GM12891 (cell line): ENCODE measurements around the gene SLC9C2.
A peak's percentile ranks its signal among the peaks of the same experiment; 100 is the strongest.
"Not testable (repeated sequence)": the region's sequence is repeated elsewhere in the genome, so short reads cannot be mapped to it uniquely, and the experiment has no call there.

Experiments used
- DNase-seq: peaks from one replicate; pipeline ENCODE4 v3.0.0; 2011; ENCODE audit warnings: low spot score; ENCODE audit not compliant: insufficient read length
- FAIRE-seq: peaks from 2 replicates; lab custom pipeline; 2011; peaks lifted over from hg19 to GRCh38; lab: Jason Lieb, UNC
- PAX5 ChIP-seq: IDR thresholded peaks from 2 replicates; pipeline ENCODE4 v1.6.1; 2011; ENCODE audit warnings: low read length, moderate library complexity, mild to moderate bottlenecking; ENCODE audit not compliant: insufficient read depth, severe bottlenecking
- POLR2A ChIP-seq: IDR thresholded peaks from 2 replicates; pipeline ENCODE4 v1.6.1; 2011; ENCODE audit warnings: low read depth, low read length, control low read depth
- POLR2AphosphoS5 ChIP-seq: IDR thresholded peaks from 2 replicates; pipeline ENCODE4 v1.6.1; 2011; ENCODE audit warnings: low read depth, low read length, control low read depth
- POU2F2 ChIP-seq: IDR thresholded peaks from 2 replicates; pipeline ENCODE4 v1.6.1; 2011; ENCODE audit warnings: low read depth, mild to moderate bottlenecking, control low read depth, low read length, moderate library complexity
- SPI1 ChIP-seq: IDR thresholded peaks from 2 replicates; pipeline ENCODE4 v1.6.1; 2011; ENCODE audit warnings: low read depth, low read length, control low read depth
- TAF1 ChIP-seq: IDR thresholded peaks from 2 replicates; pipeline ENCODE4 v1.6.1; 2011; ENCODE audit warnings: low read depth, low read length, control low read depth

The SLC9C2 gene

DNA sequence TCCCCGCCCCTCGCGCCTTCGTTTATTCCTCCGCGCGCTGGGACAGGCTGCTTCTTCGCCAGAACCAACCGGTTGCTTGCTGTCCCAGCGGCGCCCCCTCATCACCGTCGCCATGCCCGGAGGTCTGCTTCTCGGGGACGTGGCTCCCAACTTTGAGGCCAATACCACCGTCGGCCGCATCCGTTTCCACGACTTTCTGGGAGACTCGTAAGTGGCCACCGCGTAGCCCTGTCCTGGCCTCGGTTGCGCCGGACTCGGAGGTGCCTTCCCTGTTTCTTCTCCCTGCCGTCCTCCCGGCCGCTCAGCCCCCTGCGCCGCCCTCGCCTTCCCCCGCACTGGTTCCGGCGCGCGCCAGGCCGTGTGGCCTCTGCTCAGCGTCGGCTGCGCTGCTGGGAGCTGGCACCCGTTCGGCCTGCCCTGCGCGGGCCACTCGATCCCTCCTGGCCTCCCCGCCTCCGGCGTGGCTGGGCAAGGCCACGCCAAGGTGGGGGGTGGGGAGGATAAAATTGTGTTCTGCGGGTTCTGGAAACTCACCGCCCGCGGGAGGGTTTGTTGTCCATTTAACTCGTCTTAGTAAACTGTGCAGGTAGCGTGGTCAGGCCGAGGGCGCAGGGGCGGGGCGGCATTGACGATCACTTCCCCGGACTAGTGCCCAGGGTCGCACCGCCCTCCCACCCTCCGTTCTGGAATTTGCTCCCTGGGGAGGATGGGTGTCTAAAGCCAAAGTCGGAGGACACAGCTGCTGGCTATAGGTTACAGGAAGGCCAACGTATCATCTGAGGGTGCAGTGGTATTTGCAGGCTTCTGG lies 125.4 kb downstream of the SLC9C2 start, which contains the start of gene PRDX6:
TSS of gene PRDX6 (plus strand) at position 50 of the 808 bp plus-strand sequence. CDS start at position 113, 63 bp downstream.
- peak; percentile 5 for FAIRE-seq
- TF ChIP-seq SPI1: no peak
- TF ChIP-seq POLR2A: peak; percentile 75
- TF ChIP-seq TAF1: peak; percentile 67
- TF ChIP-seq PAX5: no peak
- peak; percentile 68 for TF ChIP-seq POLR2AphosphoS5
- TF ChIP-seq POU2F2: no peak
- peak; percentile 8 for DNase-seq

DNA sequence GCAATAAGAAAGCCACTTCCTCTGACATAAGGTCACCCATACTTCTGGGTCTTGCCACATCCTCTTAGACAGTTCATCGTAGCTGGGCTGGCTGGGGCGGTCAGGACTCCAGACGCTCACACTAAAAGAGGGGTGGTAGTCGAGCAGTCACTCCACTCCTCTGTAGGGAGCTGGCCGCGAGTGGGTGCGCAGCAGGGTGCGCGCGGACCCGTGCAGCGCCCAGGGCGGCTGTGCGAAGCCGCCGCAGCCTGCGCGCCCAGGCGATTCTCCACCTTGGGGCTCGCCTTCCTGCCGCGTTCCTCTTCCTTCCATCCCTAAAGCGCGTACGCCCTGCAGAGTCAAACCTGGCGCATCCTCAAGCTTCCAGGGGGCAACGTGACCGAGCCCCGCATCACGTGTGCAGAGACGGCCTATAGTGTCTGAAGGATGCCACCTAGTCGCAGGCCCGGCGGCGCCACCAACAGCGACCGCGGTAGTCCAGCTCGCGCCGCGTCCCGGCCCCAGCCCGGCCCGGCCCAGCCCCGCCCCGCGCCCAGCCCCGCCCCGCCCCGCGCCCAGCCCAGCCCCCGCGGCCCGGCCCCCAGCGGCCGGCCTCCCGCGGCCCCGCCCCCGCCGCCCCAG lies 126.1 kb downstream of the SLC9C2 start:
- FAIRE-seq (peak; percentile 80), DNase-seq (peak; percentile 80)
- no peak for TF ChIP-seq POU2F2
- TF ChIP-seq POLR2AphosphoS5: no peak; the same call in 1 of the 2 replicates
- TF ChIP-seq POLR2A: peak; percentile 84
- no peak for TF ChIP-seq PAX5
- TF ChIP-seq SPI1: peak; percentile 67
- TF ChIP-seq TAF1: 0 out of 2 replicates have a peak, but pooled peaks have one; percentile 44

DNA sequence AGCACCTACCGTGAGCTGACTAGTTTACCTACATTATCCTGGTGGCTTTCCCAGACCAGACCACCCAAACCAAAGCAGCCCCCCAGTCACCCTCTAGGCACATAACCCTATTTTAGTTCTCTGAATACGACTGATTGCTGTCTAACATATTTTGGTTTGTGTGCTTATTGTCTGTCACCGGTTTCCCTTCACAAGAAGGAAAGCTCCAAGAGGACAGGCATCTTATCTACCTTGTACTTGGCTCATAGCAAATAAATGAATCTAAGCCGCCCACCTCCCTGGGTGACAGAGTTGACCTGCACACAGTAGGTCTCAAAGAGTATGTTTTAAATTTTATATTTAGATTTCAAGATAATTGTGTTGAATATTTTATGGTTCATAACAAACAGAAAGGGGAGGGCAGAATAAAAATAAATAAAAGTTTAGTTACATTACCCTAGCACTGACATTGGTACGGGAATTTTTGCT lies 126.6 kb downstream of the SLC9C2 start:
- no peak for FAIRE-seq
- TF ChIP-seq POLR2A: no peak
- no peak for TF ChIP-seq PAX5
- TF ChIP-seq SPI1: no peak
- no peak for TF ChIP-seq TAF1
- no peak for TF ChIP-seq POLR2AphosphoS5
- TF ChIP-seq POU2F2: no peak
- no peak for DNase-seq

- DNase-seq (no peak), FAIRE-seq (peak; percentile 20)
- TF ChIP-seq POLR2A (no peak), SPI1 (no peak), TAF1 (no peak), PAX5 (no peak), POLR2AphosphoS5 (no peak), POU2F2 (no peak)
These were observed 127.2 kb downstream of the SLC9C2 start for GRCh38 chr1:173475564-173476196.

GRCh38 chr1:173474780-173475421 lies 128.0 kb downstream of the SLC9C2 start:
- not testable (repeated sequence) for FAIRE-seq, DNase-seq

DNA sequence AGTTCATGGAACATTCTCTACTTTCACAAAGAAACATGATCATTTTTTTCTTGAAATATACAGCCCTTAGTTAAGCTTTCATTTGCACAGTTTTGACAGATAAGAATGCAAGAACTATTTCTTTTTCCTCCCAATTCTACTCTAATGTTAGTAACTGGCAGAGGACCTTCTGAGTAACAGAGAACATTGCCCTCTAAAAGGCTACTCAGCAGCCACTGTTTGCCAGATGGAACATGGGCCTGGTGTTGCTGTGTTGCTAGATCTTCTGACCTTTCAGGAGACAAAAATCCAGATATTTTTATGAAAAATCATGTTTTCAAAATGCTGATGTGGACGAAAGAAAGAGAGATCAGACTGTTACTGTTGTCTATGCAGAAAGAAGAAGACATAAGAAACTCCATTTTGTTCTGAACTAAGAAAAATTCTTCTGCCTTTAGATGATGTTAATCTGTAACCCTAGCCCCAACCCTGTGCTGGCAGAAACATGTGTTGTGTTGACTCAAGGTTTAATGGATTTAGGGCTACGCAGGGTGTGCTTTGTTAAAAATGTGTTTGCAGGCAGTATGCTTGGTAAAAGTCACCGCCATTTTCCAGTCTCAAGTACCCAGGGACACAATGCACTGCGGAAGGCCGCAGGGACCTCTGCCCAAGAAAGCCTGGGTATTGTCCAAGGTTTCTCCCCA lies 128.6 kb downstream of the SLC9C2 start:
- DNase-seq (no peak), FAIRE-seq (no peak)
- TF ChIP-seq POLR2A (no peak), PAX5 (no peak), SPI1 (no peak), POLR2AphosphoS5 (no peak), POU2F2 (no peak), TAF1 (no peak)

GRCh38 chr1:173473599-173474011 lies 129.3 kb downstream of the SLC9C2 start:
- DNase-seq: no peak
- FAIRE-seq: no peak
- TF ChIP-seq POLR2AphosphoS5: no peak
- no peak for TF ChIP-seq SPI1
- no peak for TF ChIP-seq TAF1
- no peak for TF ChIP-seq PAX5
- no peak for TF ChIP-seq POLR2A
- TF ChIP-seq POU2F2: no peak

DNA sequence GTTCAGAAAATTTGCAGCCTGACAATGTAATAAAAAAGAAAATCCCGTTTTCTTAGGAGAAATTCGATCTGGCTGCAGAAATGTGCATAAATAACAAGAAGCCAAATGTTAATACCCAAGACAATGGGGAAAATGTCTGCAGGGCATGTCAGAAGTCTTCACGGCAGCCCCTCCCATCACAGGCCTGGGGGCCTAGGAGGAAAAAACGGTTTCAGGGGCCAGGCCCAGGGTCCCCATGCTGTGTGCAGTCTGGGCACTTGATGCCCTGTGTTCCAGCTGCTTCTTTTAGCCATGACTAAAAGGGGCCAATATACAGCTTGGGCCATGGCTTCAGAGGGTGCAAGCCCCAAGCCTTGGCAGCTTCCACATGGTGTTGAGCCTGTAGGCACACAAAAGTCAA lies 132.3 kb downstream of the SLC9C2 start:
- FAIRE-seq (no peak), DNase-seq (no peak)
- no peak for TF ChIP-seq POU2F2

DNA sequence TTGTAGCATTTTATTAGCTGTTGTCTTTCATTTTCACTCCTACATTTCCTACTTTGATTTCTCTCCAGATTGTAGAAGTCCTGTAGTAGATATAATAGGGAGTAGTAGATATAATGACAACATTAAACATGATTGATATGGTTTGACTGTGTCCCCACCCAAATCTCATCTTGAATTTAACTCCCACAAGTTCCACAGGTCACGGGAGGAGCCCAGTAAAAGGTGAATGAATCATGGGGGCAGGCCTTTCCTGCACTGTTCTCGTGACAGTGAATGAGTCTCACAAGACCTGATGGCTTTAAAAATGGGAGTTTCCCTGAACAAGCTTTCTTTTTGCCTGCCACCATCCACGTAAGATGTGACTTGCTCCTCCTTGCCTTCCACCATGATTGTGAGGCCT lies 133.2 kb downstream of the SLC9C2 start:
- TF ChIP-seq POU2F2 (no peak), PAX5 (no peak), TAF1 (no peak)

More for the DNA sequence above, 133.2 kb downstream of the SLC9C2 start:
- FAIRE-seq (no peak), DNase-seq (no peak)
